GM19324 (cell line): Measurements from ENCODE around the gene ARHGAP15.
"Not testable (repeated sequence)": the region's sequence is repeated elsewhere in the genome, so short reads cannot be mapped to it uniquely, and the experiment has no call there.

Experiments
- ATAC-seq: cut with Tn5 transposase; IDR thresholded peaks from one replicate; pipeline ENCODE4 v1.9.1; 2021; ENCODE audit warnings: mild to moderate bottlenecking, moderate library complexity; ENCODE audit not compliant: unreplicated experiment, low FRiP score

Gene ARHGAP15

DNA sequence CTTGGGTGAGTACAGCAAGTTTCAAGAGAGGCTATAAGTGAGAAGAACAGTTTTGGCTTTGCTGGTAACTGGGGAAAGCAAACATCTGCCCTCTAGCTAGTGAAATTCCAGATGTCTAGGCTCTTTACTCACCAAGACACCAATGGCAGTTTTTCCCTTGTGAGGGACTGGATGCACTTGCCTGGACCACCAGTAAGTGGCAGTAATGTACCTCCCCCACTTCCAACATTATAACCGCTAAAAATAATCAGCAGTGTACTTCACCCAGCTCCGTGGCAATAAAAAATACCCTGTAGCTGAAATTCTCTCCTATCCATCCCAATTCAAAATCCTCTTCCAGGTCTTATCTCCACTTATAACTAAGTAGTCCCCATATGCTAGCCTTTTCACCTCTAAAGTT is 383.9 kb downstream of the ARHGAP15 start:
- ATAC-seq = no peak

- ATAC-seq = no peak
These were observed 385.2 kb downstream of the ARHGAP15 start for GRCh38 chr2:143514413-143514812.

DNA sequence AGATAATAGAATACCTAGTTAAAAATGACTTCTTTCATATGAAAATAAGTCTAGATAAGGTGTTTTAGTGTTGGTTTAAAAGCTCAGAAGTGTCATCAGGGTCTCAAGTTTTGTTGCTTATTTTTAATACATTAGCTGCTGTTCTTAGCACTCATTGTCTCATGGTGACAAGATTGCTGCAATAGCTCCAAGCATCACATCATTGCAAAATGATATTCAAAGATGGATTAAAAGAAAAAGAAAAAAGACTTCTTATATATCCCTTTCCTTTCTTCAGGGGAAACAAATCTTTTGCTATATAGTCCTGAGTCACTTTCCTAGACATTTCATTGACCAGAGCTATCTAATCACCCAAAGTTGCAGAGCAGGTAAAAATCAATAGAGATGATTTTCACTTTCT is 386.1 kb downstream of the ARHGAP15 start:
- ATAC-seq = no peak

- ATAC-seq = no peak
These were observed 390.3 kb downstream of the ARHGAP15 start for GRCh38 chr2:143519521-143519920.

DNA sequence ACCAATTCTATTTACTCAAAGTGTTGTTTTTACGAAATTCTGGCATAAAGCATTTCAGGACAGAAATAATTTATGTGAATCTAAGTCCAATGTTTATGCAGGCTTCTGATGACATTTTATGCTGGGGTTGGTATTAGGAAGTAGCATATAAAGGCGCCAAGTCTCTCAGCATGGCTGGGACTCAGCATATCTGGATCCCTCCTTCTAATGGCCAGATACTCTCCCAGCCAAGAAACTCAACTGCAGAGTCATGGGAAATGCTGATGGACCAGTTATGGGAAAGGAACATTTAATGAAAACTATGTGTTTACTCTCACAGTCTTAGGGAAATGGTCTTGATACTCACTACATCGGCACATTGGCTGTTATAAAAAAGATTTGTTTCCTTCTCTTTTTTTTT is 392.2 kb downstream of the ARHGAP15 start:
- ATAC-seq = no peak

GRCh38 chr2:143522699-143523098 is 393.5 kb downstream of the ARHGAP15 start:
- no peak for ATAC-seq

GRCh38 chr2:143524119-143524553 is 394.9 kb downstream of the ARHGAP15 start:
- no peak for ATAC-seq

DNA sequence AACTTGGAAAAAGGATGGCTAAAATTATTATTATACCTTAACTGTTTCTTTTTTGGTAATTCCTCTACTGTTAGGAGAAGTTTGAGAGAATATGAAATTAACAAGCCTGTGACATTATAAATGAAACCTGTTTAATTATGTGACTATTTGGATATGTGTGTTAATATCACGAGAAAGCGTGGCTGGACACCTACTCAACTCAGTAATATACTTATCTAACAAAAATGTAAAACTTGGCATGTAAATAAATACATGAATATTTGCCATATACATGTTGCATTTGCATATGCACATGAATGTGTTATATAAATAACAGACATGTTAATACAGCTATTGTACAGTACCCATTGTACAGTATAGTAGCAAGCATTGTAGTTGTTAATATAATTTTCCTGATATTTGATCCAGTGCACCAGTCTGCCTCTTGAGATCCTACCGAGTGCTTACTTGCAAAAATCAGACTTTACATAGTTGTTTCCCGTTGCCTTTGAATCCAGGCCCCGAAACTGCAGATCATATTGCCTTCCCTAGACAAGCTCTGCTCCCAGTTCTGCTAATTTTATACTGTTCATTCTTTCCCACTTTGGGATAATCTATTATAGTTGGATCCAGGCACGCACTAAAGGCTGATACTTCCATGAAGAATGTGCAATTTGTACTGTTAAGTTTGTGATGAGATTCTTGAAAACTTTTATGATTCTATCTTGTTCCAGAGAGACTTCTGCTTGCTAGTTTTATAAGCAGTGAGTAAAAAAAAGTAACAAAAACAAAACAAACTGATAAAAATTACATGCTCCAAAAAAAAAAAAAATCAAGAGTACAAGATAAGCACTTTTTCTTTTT is 395.6 kb downstream of the ARHGAP15 start:
- ATAC-seq = no peak

- no peak for ATAC-seq
These were observed 396.2 kb downstream of the ARHGAP15 start for GRCh38 chr2:143525402-143525860.

- ATAC-seq = no peak
These were observed 397.3 kb downstream of the ARHGAP15 start for GRCh38 chr2:143526498-143526897.

GRCh38 chr2:143528021-143528420 is 398.8 kb downstream of the ARHGAP15 start:
- no peak for ATAC-seq

DNA sequence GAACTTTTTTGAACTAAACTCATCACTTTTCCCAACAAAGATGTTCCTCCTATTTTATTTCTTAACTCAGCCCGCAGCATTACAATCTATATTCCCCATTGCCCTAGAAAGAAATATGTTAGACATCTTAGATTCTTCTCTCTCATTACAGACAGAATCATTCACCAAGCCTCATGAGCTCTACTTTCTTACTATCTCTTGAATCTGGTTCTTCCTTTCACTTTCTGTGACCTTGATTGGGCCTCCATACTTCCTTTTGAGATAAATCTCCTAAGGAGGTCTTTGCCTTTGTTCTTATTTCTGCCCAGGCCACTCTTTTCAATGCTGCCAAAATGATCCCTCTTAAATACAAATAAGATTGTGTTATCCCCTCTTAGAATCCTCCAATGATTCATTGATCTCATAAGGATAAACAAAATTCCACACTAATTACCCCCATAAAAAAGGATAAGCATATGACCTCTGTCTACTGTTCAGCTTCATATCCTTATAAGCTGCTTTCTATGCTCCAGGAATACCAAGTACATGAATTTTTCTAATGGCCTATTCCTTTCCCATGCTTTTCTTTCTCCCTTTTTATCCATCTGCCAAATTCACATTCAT is 400.0 kb downstream of the ARHGAP15 start:
- ATAC-seq = no peak

DNA sequence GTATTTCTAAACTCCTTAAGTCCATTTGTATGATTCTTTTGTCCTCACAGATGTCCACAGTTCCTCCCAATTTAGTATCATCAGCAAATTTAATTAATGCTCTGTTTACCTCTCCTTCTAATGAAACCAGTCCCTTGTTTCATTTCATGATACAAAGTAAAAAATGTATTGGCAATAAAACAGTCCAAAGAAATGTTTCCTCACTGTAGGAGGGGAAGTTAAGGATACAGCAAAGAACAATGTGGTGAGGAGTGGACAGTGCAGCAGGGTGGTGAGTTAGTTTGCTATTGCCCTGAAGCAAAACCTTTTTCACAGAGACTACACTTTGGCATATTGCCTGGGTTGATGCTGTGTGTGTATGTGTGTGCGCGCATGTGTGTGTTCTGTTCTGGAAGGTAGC is 401.5 kb downstream of the ARHGAP15 start:
- ATAC-seq = no peak

GRCh38 chr2:143532061-143532460 is 402.8 kb downstream of the ARHGAP15 start:
- no peak for ATAC-seq

DNA sequence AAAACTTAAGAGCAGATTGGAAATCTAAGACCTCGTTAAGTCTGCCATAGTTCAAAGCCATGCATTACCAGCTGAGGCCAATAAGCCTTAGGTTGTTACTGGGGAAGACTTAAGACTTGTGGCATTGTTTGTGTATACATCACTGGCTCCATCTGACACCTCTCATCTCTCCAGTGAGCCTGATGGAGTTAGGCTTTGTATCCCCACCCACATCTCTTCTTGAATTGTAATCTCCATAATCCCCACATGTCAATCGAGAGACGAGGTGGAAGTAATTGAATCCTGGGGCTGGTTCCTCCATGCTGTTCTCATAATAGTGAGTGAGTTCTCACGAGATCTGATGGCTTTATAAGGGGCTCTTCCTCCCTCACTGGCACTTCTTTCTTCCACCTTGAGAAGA is 404.6 kb downstream of the ARHGAP15 start:
- no peak for ATAC-seq

GRCh38 chr2:143535802-143536201 is 406.6 kb downstream of the ARHGAP15 start:
- ATAC-seq = no peak

DNA sequence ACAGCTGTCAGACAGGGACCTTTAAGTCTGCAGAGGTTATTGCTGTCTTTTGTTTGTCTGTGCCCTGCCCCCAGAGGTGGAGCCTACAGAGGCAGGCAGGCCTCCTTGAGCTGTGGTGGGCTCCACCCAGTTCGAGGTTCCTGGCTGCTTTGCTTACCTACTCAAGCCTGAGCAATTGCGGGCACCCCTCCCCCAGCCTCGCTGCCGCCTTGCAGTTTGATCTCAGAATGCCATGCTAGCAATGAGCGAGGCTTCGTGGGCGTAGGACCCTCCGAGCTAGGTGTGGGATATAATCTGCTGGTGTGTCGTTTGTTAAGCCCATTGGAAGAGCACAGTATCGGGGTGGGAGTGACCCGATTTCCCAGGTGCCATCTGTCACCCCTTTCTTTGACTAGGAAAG is 412.7 kb downstream of the ARHGAP15 start:
- ATAC-seq = not testable (repeated sequence)

GRCh38 chr2:143545059-143545948 is 416.1 kb downstream of the ARHGAP15 start:
- ATAC-seq = no peak

DNA sequence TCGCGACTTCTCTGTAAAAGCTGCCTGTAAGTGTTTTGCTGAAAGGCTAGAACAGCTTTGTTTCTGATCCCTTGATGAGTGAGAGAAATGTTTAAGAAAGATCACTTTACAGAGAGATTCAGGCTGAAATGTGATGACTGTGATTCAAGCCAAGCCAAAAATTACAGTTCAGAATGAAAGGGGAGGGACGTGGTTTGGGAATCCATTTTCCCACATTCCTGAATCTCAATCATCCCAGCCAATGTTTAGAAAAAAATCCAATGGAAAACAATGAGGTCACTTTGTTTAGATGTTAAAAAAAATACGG is 416.7 kb downstream of the ARHGAP15 start:
- no peak for ATAC-seq

DNA sequence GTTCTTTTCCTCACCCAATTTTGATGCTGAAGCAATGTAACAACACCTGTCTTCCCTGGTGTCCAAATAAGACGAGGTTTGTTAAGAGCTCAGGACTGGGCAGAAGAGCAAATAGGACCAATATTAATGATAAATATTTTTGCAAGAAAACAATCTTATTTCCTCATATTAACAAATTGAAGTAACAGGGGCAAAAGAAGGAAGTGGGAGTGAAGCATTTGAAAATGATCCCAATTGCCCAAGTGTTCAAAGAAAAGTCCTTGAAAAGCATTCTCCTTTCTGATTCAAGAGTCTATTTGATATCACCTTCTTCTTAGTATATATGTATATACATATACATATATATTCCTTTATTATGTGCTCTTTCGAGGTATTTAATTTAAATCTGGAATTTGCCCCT is 418.8 kb downstream of the ARHGAP15 start:
- no peak for ATAC-seq

DNA sequence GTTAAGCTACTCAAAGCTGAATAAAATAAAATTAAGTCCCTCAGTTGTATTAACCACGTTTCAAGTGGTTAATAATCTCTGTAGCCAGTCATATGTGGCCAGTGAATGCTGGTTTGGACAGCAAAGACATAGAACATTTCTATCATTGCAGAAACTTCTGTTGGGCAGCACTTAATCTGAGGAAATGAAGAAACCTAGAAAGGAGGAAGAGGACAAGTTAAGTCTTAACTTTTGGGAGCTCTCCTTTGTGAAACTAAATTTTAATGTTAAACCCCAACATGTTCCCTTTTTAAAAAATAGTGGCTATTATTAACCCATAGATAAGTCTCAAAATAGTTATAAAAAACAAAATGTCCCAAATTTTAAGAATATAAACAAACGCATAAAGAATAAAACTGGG is 421.3 kb downstream of the ARHGAP15 start:
- ATAC-seq = no peak
